Measurements from ENCODE around the gene TNFRSF8.

The TNFRSF8 gene

GRCh38 chr1:12095452-12096263 is 32.6 kb downstream of the TNFRSF8 start:
- H3K9ac ChIP-seq (ENCODE audit: low read length), result no peak overlapping the region
- 0 out of 2 replicates have a peak, but pooled peaks cover 3% of the 10 kb centered on the region for H3K9me3 ChIP-seq (ENCODE audit: low read length)
- no peak for TF ChIP-seq EZH2 (IDR thresholded peaks at IDR 0.05; ENCODE audit: borderline replicate concordance, low read length)
- TF ChIP-seq, protein P1, sequence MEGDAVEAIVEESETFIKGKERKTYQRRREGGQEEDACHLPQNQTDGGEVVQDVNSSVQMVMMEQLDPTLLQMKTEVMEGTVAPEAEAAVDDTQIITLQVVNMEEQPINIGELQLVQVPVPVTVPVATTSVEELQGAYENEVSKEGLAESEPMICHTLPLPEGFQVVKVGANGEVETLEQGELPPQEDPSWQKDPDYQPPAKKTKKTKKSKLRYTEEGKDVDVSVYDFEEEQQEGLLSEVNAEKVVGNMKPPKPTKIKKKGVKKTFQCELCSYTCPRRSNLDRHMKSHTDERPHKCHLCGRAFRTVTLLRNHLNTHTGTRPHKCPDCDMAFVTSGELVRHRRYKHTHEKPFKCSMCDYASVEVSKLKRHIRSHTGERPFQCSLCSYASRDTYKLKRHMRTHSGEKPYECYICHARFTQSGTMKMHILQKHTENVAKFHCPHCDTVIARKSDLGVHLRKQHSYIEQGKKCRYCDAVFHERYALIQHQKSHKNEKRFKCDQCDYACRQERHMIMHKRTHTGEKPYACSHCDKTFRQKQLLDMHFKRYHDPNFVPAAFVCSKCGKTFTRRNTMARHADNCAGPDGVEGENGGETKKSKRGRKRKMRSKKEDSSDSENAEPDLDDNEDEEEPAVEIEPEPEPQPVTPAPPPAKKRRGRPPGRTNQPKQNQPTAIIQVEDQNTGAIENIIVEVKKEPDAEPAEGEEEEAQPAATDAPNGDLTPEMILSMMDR (IDR thresholded peaks at IDR 0.05; ENCODE audit: low read length), result no peak
- H3K36me3 ChIP-seq (ENCODE audit: insufficient read depth, low read length), result no peaks in the 10 kb centered on the region
- no peaks in the 10 kb centered on the region for H3K27me3 ChIP-seq (ENCODE audit: insufficient read depth, low read length)
- no peak overlapping the region for H2AFZ ChIP-seq (ENCODE audit: low read length)
- no peaks in the 10 kb centered on the region for H3K9me2 ChIP-seq (ENCODE audit: low read depth, low read length)
- H3K4me3 ChIP-seq (ENCODE audit: low read depth, low read length, poor library complexity, severe bottlenecking), result no peak overlapping the region
- H3K4me1 ChIP-seq (ENCODE audit: insufficient read depth, low read length, severe bottlenecking), result no peaks in the 10 kb centered on the region
- H3F3A ChIP-seq (ENCODE audit: insufficient read depth, low read length), result no peaks in the 10 kb centered on the region
- no peak overlapping the region for H3K27ac ChIP-seq (ENCODE audit: low read depth, low read length, poor library complexity, severe bottlenecking)
- no peaks in the 10 kb centered on the region for H3K79me2 ChIP-seq (ENCODE audit: insufficient read depth, low read length)
- H4K20me1 ChIP-seq (ENCODE audit: insufficient read depth, low read length), result no peaks in the 10 kb centered on the region
- no peak overlapping the region for H3K4me2 ChIP-seq (ENCODE audit: low read length)

- H3K27me3 ChIP-seq (ENCODE audit: insufficient read depth, low read length), result no peaks in the 10 kb centered on the region
- no peak overlapping the region for H3K27ac ChIP-seq (ENCODE audit: low read depth, low read length, poor library complexity, severe bottlenecking)
- no peaks in the 10 kb centered on the region for H3K4me1 ChIP-seq (ENCODE audit: insufficient read depth, low read length, severe bottlenecking)
- no peaks in the 10 kb centered on the region for H3F3A ChIP-seq (ENCODE audit: insufficient read depth, low read length)
- no peaks in the 10 kb centered on the region for H4K20me1 ChIP-seq (ENCODE audit: insufficient read depth, low read length)
- H2AFZ ChIP-seq (ENCODE audit: low read length), result no peak overlapping the region
- H3K4me3 ChIP-seq (ENCODE audit: low read depth, low read length, poor library complexity, severe bottlenecking), result no peak overlapping the region
- H3K9ac ChIP-seq (ENCODE audit: low read length), result no peak overlapping the region
- H3K36me3 ChIP-seq (ENCODE audit: insufficient read depth, low read length), result no peaks in the 10 kb centered on the region
- H3K9me2 ChIP-seq (ENCODE audit: low read depth, low read length), result no peaks in the 10 kb centered on the region
- H3K4me2 ChIP-seq (ENCODE audit: low read length), result no peak overlapping the region
- TF ChIP-seq EZH2 (IDR thresholded peaks at IDR 0.05; ENCODE audit: borderline replicate concordance, low read length), result no peak
- TF ChIP-seq, protein P1 (IDR thresholded peaks at IDR 0.05; ENCODE audit: low read length), result no peak
- no peaks in the 10 kb centered on the region for H3K79me2 ChIP-seq (ENCODE audit: insufficient read depth, low read length)
- H3K9me3 ChIP-seq (ENCODE audit: low read length), result 0 out of 2 replicates have a peak, but pooled peaks cover 3% of the 10 kb centered on the region
Observed at GRCh38 chr1:12096615-12097014, 33.5 kb downstream of the TNFRSF8 start.

- Histone ChIP-seq H3K9me2 (ENCODE audit: low read depth, low read length) (no peaks in the 10 kb centered on the region), H3K4me2 (ENCODE audit: low read length) (no peak overlapping the region), H3K79me2 (ENCODE audit: insufficient read depth, low read length) (no peaks in the 10 kb centered on the region), H3K9ac (ENCODE audit: low read length) (no peak overlapping the region), H3K4me1 (ENCODE audit: insufficient read depth, low read length, severe bottlenecking) (no peaks in the 10 kb centered on the region), H3K27ac (ENCODE audit: low read depth, low read length, poor library complexity, severe bottlenecking) (no peak overlapping the region), H3F3A (ENCODE audit: insufficient read depth, low read length) (no peaks in the 10 kb centered on the region), H2AFZ (ENCODE audit: low read length) (no peak overlapping the region), H3K9me3 (ENCODE audit: low read length) (0 out of 2 replicates have a peak, but pooled peaks cover 3% of the 10 kb centered on the region), H4K20me1 (ENCODE audit: insufficient read depth, low read length) (no peaks in the 10 kb centered on the region), H3K36me3 (ENCODE audit: insufficient read depth, low read length) (no peaks in the 10 kb centered on the region), H3K4me3 (ENCODE audit: low read depth, low read length, poor library complexity, severe bottlenecking) (no peak overlapping the region), H3K27me3 (ENCODE audit: insufficient read depth, low read length) (no peaks in the 10 kb centered on the region)
- TF ChIP-seq, protein P1 (IDR thresholded peaks at IDR 0.05; ENCODE audit: low read length), result no peak
- no peak for TF ChIP-seq EZH2 (IDR thresholded peaks at IDR 0.05; ENCODE audit: borderline replicate concordance, low read length)
Observed at GRCh38 chr1:12097321-12097720, 34.2 kb downstream of the TNFRSF8 start.
